ENCODE measurements around the gene SMARCB1.

Gene SMARCB1

DNA sequence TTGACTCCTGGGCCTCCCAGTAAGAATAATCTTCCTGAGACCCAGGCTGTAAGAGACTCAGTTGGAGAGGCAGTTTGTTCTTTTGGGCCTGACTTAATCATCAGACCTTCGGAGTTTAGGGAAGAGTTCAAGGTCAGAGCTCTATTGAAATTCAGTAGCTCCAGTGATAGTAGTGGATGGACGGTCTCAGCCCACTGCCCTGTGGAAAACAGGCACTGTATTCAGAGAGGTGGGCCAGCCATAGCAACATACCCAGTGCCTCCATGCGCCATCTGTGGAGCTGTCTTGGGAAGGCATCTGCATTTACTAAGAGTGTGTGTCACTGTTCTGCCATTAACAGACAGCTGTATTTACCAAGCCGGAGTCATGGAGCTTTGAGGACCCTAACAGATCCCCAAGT is 2.9 kb downstream of the SMARCB1 start:
- Histone ChIP-seq H3K4me1 (ENCODE audit: control extremely low read depth in 1 of 4, control insufficient read depth in 4 of 4, insufficient read depth in 4 of 4, low read length in 3 of 4) (peaks cover 8 to 25% (median 20%) of the 10 kb centered on the region in 4 experiments), H3K4me3 (ENCODE audit: control insufficient read depth in 1 of 7, extremely low read depth in 1 of 7, insufficient read depth in 4 of 7, low read depth in 2 of 7, low read length in 6 of 7) (no peak overlapping the region), H3K27me3 (replicated peaks in 2 of 5; ENCODE audit: control insufficient read depth in 4 of 5, insufficient read depth in 5 of 5, low read length in 4 of 5) (no peaks in the 10 kb centered on the region), H3K27ac (ENCODE audit: insufficient read depth in 1 of 2, low read depth in 1 of 2, low read length in 2 of 2, poor library complexity in 1 of 2, severe bottlenecking in 2 of 2) (no peak overlapping the region), H3K36me3 (ENCODE audit: control insufficient read depth in 4 of 4, insufficient read depth in 4 of 4, low read length in 3 of 4) (peaks cover 5 to 43% (median 28%) of the 10 kb centered on the region in 4 experiments), H3K9me3 (ENCODE audit: control extremely low read depth in 1 of 5, control insufficient read depth in 4 of 5, insufficient read depth in 2 of 5, low read depth in 1 of 5, low read length in 4 of 5) (no peaks in the 10 kb centered on the region)
- ChIA-PET POLR2A (no interaction called here), CTCF (interaction anchor here (0.6 to 2.4 kb wide), 10 partner anchors 9 to 60 kb away, joined by 3 to 14 read pairs (median 3); partner anchors contain the start of gene CHCHD10)
- WGBS (ENCODE audit: insufficient coverage) = 92% methylated on average over 4 of the region's 4 CpGs
- no peak for DNase-seq

DNA sequence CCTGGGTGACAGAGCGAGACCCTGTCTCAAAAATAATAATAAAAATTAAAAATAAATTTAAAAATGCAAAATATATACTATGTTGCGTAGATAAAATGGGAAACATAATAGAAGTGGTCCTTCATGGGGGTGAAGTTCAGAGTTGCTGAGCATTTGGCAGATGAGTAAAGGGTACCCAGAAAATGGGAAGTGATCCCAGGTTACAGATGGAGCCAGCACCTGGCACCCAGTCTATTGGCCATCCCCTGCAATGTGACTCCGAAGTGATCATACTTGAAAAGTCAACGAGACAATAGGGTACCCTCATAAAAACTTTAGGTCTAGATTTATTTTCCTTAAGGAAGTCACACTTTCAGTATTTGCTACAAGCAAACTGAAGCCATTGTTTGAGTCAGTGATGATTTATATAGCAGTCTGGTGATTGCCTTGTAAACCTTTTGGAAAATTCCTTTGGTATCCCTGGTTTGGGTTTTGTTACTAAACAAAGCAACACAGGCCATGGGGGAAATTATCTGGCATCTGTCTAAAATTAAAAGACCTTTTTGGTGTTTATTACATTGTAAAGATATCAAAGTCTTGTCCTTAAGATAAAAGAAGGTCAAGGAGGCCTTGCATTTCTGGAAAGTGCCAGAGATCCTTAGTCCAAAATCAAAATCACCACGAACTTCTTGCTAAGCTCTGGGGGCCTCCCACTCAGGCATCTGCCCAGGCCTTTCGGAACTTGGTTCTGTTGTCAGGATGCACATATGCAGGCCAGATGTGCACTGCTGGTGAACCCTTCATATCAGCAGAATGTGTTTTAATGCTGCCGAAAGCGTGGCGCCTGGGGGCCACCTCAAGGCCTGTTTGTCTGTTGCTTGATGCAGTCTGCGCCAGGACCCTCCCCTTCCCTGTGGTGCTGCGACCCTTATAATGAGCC is 4.3 kb downstream of the SMARCB1 start:
- peaks cover 8 to 19% (median 17%) of the 10 kb centered on the region in 4 experiments for H3K4me1 ChIP-seq (ENCODE audit: control extremely low read depth in 1 of 4, control insufficient read depth in 4 of 4, insufficient read depth in 4 of 4, low read length in 3 of 4)
- H3K27me3 ChIP-seq (replicated peaks in 2 of 5; ENCODE audit: control insufficient read depth in 4 of 5, insufficient read depth in 5 of 5, low read length in 4 of 5) = no peaks in the 10 kb centered on the region
- H3K4me3 ChIP-seq (ENCODE audit: control insufficient read depth in 1 of 7, extremely low read depth in 1 of 7, insufficient read depth in 4 of 7, low read depth in 2 of 7, low read length in 6 of 7) = no peak overlapping the region
- DNase-seq = no peak
- H3K36me3 ChIP-seq (ENCODE audit: control insufficient read depth in 4 of 4, insufficient read depth in 4 of 4, low read length in 3 of 4) = peaks cover 5 to 53% (median 38%) of the 10 kb centered on the region in 4 experiments
- 92% methylated on average over 8 of the region's 11 CpGs for WGBS (ENCODE audit: insufficient coverage)
- no peak overlapping the region for H3K27ac ChIP-seq (ENCODE audit: insufficient read depth in 1 of 2, low read depth in 1 of 2, low read length in 2 of 2, poor library complexity in 1 of 2, severe bottlenecking in 2 of 2)
- ChIA-PET POLR2A (no interaction called here), CTCF (no interaction called here)
- no peaks in the 10 kb centered on the region for H3K9me3 ChIP-seq (ENCODE audit: control extremely low read depth in 1 of 5, control insufficient read depth in 4 of 5, insufficient read depth in 2 of 5, low read depth in 1 of 5, low read length in 4 of 5)

DNA sequence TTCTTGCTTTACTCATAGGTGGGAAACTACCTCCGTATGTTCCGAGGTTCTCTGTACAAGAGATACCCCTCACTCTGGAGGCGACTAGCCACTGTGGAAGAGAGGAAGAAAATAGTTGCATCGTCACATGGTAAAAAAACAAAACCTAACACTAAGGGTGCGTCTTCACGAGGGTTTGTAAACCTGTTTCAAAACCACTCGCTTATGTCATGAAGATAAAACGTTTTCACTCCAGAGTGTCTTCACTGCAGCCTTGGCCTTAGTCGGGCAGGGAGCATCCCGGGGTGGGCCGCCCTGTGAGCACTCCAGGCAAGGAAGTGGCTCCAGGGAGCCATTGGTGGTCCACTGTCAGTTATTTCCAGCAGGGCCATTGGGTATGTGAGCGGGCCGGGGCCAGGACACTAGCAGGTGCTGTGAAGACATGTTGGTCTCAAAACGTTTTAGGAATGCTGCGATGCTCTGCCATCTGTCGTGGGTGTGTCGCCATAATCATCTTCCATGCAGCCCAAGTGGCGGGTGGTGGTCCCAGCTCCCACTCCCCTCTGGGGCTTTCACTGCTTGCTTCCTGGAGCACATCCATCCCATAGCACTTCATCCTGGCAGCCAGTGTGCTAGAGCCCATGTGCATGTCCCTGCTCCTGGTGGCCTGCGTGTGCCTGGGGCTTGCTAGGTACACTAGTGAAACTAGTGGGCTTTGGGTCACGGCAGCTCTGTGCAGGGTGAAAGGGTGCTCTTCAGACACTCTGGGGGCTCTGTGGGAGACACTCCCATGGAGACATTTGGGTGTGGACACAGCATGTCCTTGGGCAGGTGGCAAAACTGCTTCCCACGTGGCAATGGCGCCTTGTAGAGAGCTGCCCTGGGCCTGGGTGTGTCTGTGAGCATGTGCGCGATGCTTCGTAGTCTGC is 5.2 kb downstream of the SMARCB1 start:
- CTCF ChIA-PET = no interaction called here
- peaks cover 8 to 13% (median 11%) of the 10 kb centered on the region in 4 experiments for H3K4me1 ChIP-seq (ENCODE audit: control extremely low read depth in 1 of 4, control insufficient read depth in 4 of 4, insufficient read depth in 4 of 4, low read length in 3 of 4)
- H3K9me3 ChIP-seq (ENCODE audit: control extremely low read depth in 1 of 5, control insufficient read depth in 4 of 5, insufficient read depth in 2 of 5, low read depth in 1 of 5, low read length in 4 of 5) = no peaks in the 10 kb centered on the region
- 98% methylated on average over 25 of the region's 25 CpGs for WGBS (ENCODE audit: insufficient coverage)
- no peak overlapping the region for H3K4me3 ChIP-seq (ENCODE audit: control insufficient read depth in 1 of 7, extremely low read depth in 1 of 7, insufficient read depth in 4 of 7, low read depth in 2 of 7, low read length in 6 of 7)
- POLR2A ChIA-PET = no interaction called here
- H3K36me3 ChIP-seq (ENCODE audit: control insufficient read depth in 4 of 4, insufficient read depth in 4 of 4, low read length in 3 of 4) = peaks cover 11 to 58% (median 44%) of the 10 kb centered on the region in 4 experiments
- no peak overlapping the region for H3K27ac ChIP-seq (ENCODE audit: insufficient read depth in 1 of 2, low read depth in 1 of 2, low read length in 2 of 2, poor library complexity in 1 of 2, severe bottlenecking in 2 of 2)
- no peaks in the 10 kb centered on the region for H3K27me3 ChIP-seq (replicated peaks in 2 of 5; ENCODE audit: control insufficient read depth in 4 of 5, insufficient read depth in 5 of 5, low read length in 4 of 5)
- no peak for DNase-seq

DNA sequence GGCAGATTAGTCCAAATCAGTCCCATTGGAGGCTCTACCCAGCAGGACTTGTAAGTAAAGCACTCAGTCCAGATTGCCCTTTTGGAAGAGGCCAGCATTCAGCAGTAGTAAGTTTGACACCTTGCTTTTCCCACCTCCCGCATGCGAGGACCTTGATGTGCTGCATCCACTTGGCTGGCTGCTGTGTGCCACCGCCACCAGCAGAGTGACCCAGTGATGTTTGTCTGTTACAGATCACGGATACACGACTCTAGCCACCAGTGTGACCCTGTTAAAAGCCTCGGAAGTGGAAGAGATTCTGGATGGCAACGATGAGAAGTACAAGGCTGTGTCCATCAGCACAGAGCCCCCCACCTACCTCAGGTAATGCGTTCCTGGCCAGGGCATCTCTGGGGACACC is 6.6 kb downstream of the SMARCB1 start:
- ChIA-PET CTCF (interaction anchor here (0.7 kb wide), 1 partner anchor 43 kb away, joined by 3 read pairs; the partner anchor contains the start of gene ZNF70), POLR2A (no interaction called here)
- no peak overlapping the region for H3K27ac ChIP-seq (ENCODE audit: insufficient read depth in 1 of 2, low read depth in 1 of 2, low read length in 2 of 2, poor library complexity in 1 of 2, severe bottlenecking in 2 of 2)
- H3K36me3 ChIP-seq (ENCODE audit: control insufficient read depth in 4 of 4, insufficient read depth in 4 of 4, low read length in 3 of 4) = peaks cover 11 to 66% (median 49%) of the 10 kb centered on the region in 4 experiments
- 93% methylated on average over 6 of the region's 8 CpGs for WGBS (ENCODE audit: insufficient coverage)
- no peaks in the 10 kb centered on the region for H3K9me3 ChIP-seq (ENCODE audit: control extremely low read depth in 1 of 5, control insufficient read depth in 4 of 5, insufficient read depth in 2 of 5, low read depth in 1 of 5, low read length in 4 of 5)
- no peaks in the 10 kb centered on the region for H3K27me3 ChIP-seq (replicated peaks in 2 of 5; ENCODE audit: control insufficient read depth in 4 of 5, insufficient read depth in 5 of 5, low read length in 4 of 5)
- H3K4me1 ChIP-seq (ENCODE audit: control extremely low read depth in 1 of 4, control insufficient read depth in 4 of 4, insufficient read depth in 4 of 4, low read length in 3 of 4) = peaks cover 0 to 3% (median 2%) of the 10 kb centered on the region in 4 experiments
- no peak for DNase-seq
- no peak overlapping the region for H3K4me3 ChIP-seq (ENCODE audit: control insufficient read depth in 1 of 7, extremely low read depth in 1 of 7, insufficient read depth in 4 of 7, low read depth in 2 of 7, low read length in 6 of 7)

DNA sequence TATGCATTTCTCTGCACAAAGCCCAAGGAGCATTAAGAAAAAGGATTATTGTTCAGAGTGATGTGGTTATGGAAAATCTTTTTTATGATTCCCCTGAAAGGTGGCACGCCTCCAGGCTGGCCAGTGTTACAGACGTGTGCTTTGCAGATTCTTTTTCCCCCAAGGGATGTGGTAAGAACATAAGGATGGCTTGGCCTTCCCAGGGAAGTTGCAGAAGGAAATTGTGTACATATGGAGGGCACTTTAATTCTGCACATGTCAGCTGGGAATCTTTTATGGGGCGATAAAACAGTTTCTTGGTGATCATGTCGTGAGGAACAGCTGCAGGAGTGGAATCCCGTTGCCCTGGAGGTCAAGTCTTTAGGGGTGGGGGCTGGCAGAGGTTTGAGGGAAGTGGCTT is 9.7 kb downstream of the SMARCB1 start:
- H3K36me3 ChIP-seq (ENCODE audit: control insufficient read depth in 4 of 4, insufficient read depth in 4 of 4, low read length in 3 of 4) = peaks cover 16 to 83% (median 61%) of the 10 kb centered on the region in 4 experiments
- no peak overlapping the region for H3K27ac ChIP-seq (ENCODE audit: insufficient read depth in 1 of 2, low read depth in 1 of 2, low read length in 2 of 2, poor library complexity in 1 of 2, severe bottlenecking in 2 of 2)
- H3K4me3 ChIP-seq (ENCODE audit: control insufficient read depth in 1 of 7, extremely low read depth in 1 of 7, insufficient read depth in 4 of 7, low read depth in 2 of 7, low read length in 6 of 7) = no peak overlapping the region
- H3K27me3 ChIP-seq (replicated peaks in 2 of 5; ENCODE audit: control insufficient read depth in 4 of 5, insufficient read depth in 5 of 5, low read length in 4 of 5) = no peaks in the 10 kb centered on the region
- H3K9me3 ChIP-seq (ENCODE audit: control extremely low read depth in 1 of 5, control insufficient read depth in 4 of 5, insufficient read depth in 2 of 5, low read depth in 1 of 5, low read length in 4 of 5) = no peaks in the 10 kb centered on the region
- DNase-seq = no peak
- ChIA-PET POLR2A (interaction anchor here (0.6 kb wide), 1 partner anchor 55 kb away, joined by 3 read pairs; no protein-coding TSS in a partner anchor), CTCF (interaction anchor here (0.9 to 1.6 kb wide), 2 partner anchors 25 to 48 kb away, joined by 4 to 5 read pairs; no protein-coding TSS in a partner anchor)
- WGBS (ENCODE audit: insufficient coverage) = 88% methylated on average over 5 of the region's 5 CpGs
- H3K4me1 ChIP-seq (ENCODE audit: control extremely low read depth in 1 of 4, control insufficient read depth in 4 of 4, insufficient read depth in 4 of 4, low read length in 3 of 4) = no peaks in the 10 kb centered on the region

DNA sequence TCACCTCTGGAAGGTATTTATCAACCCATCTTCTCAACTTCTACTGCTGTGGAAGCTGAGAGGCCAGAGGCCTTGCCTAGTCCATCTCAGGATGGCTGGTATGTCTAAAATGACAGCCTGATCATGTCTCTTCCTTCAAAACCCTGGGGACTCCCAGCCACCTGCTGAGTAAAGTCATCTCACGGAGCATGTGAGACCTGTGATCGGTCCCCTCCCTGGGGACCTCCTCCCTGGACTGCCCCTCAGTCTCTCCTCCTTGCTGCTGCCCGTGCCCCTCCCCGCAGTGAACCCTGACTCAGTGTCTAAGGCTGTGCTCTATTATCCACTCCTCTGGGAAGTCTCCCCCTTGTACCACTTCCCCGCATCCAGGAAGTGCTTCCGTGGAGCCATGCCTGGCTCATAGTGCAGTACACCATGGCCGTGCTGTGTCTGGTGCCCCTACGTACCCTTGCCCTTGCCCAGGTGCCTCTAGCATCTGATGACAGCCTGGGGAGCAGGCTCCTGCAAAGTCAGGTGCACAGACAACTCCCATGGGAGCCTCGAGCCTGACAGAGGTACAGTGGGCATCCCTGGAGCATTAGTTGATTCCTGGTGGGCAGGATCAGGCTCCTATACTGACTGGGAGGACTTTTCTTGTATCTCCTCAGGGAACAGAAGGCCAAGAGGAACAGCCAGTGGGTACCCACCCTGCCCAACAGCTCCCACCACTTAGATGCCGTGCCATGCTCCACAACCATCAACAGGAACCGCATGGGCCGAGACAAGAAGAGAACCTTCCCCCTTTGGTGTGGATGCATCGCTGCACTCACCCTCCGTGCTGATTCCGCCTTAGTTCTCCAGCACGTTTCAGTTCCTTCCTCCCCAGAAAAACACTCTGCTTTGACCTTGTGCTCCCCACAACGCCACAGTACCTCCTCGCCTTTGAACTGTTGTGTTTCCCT is 13.8 kb downstream of the SMARCB1 start:
- CTCF ChIA-PET = no interaction called here
- no peaks in the 10 kb centered on the region for H3K27me3 ChIP-seq (replicated peaks in 2 of 5; ENCODE audit: control insufficient read depth in 4 of 5, insufficient read depth in 5 of 5, low read length in 4 of 5)
- peak overlapping the region; percentile 13 to 22 for H3K27ac ChIP-seq (ENCODE audit: insufficient read depth in 1 of 2, low read depth in 1 of 2, low read length in 2 of 2, poor library complexity in 1 of 2, severe bottlenecking in 2 of 2)
- POLR2A ChIA-PET = no interaction called here
- no peak overlapping the region for H3K4me3 ChIP-seq (ENCODE audit: control insufficient read depth in 1 of 7, extremely low read depth in 1 of 7, insufficient read depth in 4 of 7, low read depth in 2 of 7, low read length in 6 of 7)
- no peak for DNase-seq
- peaks cover 27 to 81% (median 61%) of the 10 kb centered on the region in 4 experiments for H3K36me3 ChIP-seq (ENCODE audit: control insufficient read depth in 4 of 4, insufficient read depth in 4 of 4, low read length in 3 of 4)
- no peaks in the 10 kb centered on the region for H3K9me3 ChIP-seq (ENCODE audit: control extremely low read depth in 1 of 5, control insufficient read depth in 4 of 5, insufficient read depth in 2 of 5, low read depth in 1 of 5, low read length in 4 of 5)
- H3K4me1 ChIP-seq (ENCODE audit: control extremely low read depth in 1 of 4, control insufficient read depth in 4 of 4, insufficient read depth in 4 of 4, low read length in 3 of 4) = no peaks in the 10 kb centered on the region
- WGBS (ENCODE audit: insufficient coverage) = 96% methylated on average over 16 of the region's 18 CpGs

Measured in common myeloid progenitor, CD34-positive (primary cell).